Glomerular endothelial cell (primary cell): ENCODE data around the gene SULT2A1. TPM values are rescaled to one million over a fixed set of nuclear protein-coding genes. Genes with fewer than 3 reads are reported as not detected.

Experiments
- total RNA-seq: library from RNA; depleted of rRNA; stranded (reverse); fragments of >200 nt; gene quantifications from 2 replicates; pipeline ENCODE4 v1.2.3, GENCODE V29; 2015

Gene SULT2A1
- total RNA-seq, 1 donor from 2014 or later, result not detected

Other genes with a start within 250 kb of the SULT2A1 start
- gene EHD2, start 172.9 kb downstream of the SULT2A1 start, total RNA-seq, result 245 and 268 TPM in 2 replicates
- 183 and 223 TPM in 2 replicates for gene NOP53, start 140.8 kb downstream of the SULT2A1 start, total RNA-seq
- 418 and 795 TPM in 2 replicates for gene SELENOW, start 107.6 kb downstream of the SULT2A1 start, total RNA-seq
- gene TPRX1, start 81.8 kb downstream of the SULT2A1 start, total RNA-seq, result not detected in 2 replicates
- gene CRX, start 64.4 kb downstream of the SULT2A1 start, total RNA-seq, result not detected in 2 replicates
- not detected in 2 replicates for gene TPRX2, start 27.1 kb downstream of the SULT2A1 start, total RNA-seq
- gene BSPH1, start 105.9 kb upstream of the SULT2A1 start, total RNA-seq, result not detected in 2 replicates
- gene ELSPBP1, start 108.3 kb upstream of the SULT2A1 start, total RNA-seq, result not detected in 2 replicates
- gene CABP5, start 157.8 kb upstream of the SULT2A1 start, total RNA-seq, result not detected in 2 replicates
- 279 and 309 TPM in 2 replicates for gene PLA2G4C, start 224.5 kb upstream of the SULT2A1 start, total RNA-seq